ENCODE measurements around the gene SMTNL2.

Gene SMTNL2

DNA sequence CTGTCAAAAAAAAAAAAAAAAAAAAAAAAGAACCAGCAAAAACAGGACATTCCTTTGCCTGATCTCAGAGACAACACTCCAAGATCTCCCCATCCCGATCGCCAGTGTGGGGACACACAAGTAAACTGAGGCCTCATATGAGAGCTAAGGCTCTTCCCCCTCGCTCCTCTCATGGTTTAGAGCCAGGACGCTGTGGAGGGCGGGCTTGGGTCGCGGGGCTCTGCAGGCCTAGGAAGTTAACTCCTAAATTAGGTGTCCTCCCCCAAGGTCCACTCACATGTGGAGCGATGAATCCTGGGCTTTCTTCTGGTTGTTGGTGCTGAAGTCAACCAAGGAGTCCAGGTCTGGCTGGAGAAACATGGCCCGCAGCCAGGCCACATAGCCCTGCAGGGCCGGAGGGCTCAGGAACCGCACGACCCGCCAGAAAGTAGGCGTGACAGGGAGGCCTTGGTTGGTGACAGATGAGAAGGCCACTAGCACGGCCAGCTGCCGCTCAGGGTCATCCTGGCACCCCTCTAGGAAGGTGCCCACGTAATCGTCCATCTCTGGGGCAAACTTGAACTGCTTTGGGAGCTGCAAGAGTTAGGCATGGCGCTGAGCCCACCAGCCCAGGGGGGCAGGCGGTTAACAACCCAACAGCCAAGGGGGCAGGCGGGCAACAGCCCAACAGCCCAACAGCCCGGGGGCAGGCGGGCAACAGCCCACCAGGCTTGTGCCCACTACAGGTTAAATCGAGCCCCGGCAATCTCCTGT, 34.4 kb upstream of the SMTNL2 start:
- peaks cover 17% of the 10 kb centered on the region for H3K79me2 ChIP-seq (ENCODE audit: insufficient read depth, low read length)
- no peaks in the 10 kb centered on the region for H3K9me2 ChIP-seq (ENCODE audit: low read depth, low read length)
- H3K9me3 ChIP-seq (ENCODE audit: low read length), result no peaks in the 10 kb centered on the region
- no peak overlapping the region for H2AFZ ChIP-seq (ENCODE audit: low read length)
- H3K27ac ChIP-seq (ENCODE audit: low read depth, low read length, poor library complexity, severe bottlenecking), result no peak overlapping the region
- H3F3A ChIP-seq (ENCODE audit: insufficient read depth, low read length), result no peaks in the 10 kb centered on the region
- no peak overlapping the region for H3K9ac ChIP-seq (ENCODE audit: low read length)
- peaks cover 13% of the 10 kb centered on the region for H3K4me1 ChIP-seq (ENCODE audit: insufficient read depth, low read length, severe bottlenecking)
- H3K36me3 ChIP-seq (ENCODE audit: insufficient read depth, low read length), result peaks cover 89% of the 10 kb centered on the region
- TF ChIP-seq, protein P1, sequence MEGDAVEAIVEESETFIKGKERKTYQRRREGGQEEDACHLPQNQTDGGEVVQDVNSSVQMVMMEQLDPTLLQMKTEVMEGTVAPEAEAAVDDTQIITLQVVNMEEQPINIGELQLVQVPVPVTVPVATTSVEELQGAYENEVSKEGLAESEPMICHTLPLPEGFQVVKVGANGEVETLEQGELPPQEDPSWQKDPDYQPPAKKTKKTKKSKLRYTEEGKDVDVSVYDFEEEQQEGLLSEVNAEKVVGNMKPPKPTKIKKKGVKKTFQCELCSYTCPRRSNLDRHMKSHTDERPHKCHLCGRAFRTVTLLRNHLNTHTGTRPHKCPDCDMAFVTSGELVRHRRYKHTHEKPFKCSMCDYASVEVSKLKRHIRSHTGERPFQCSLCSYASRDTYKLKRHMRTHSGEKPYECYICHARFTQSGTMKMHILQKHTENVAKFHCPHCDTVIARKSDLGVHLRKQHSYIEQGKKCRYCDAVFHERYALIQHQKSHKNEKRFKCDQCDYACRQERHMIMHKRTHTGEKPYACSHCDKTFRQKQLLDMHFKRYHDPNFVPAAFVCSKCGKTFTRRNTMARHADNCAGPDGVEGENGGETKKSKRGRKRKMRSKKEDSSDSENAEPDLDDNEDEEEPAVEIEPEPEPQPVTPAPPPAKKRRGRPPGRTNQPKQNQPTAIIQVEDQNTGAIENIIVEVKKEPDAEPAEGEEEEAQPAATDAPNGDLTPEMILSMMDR (IDR thresholded peaks at IDR 0.05; ENCODE audit: low read length), result no peak
- no peak for TF ChIP-seq EZH2 (IDR thresholded peaks at IDR 0.05; ENCODE audit: borderline replicate concordance, low read length)
- no peaks in the 10 kb centered on the region for H3K27me3 ChIP-seq (ENCODE audit: insufficient read depth, low read length)
- H3K4me2 ChIP-seq (ENCODE audit: low read length), result no peak overlapping the region
- H4K20me1 ChIP-seq (ENCODE audit: insufficient read depth, low read length), result no peaks in the 10 kb centered on the region
- no peak overlapping the region for H3K4me3 ChIP-seq (ENCODE audit: low read depth, low read length, poor library complexity, severe bottlenecking)

DNA sequence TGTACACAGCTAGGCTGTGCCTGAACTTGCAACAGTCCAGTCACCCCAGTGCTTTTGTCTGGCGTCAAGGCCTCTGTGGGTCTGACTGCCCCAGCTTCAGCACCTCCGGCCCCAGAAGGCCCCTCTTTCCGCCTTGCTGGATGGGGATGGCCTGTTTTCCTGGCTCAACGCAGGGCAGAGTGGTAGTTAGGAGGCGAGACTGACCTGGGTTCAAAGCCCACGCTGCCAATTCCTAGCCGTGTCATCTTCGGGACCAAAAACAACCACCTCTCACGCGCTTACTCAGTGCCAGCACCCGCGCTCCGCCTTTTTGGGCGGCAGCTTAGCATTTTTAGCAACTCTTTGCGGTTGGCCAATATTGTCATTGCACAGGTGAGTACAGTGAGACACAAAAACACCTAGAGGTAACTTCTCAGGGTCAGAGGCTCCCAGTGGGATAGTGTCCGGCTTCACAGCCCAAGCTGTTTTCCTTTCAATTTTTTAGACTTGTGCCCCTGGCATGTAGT, 33.7 kb upstream of the SMTNL2 start:
- Histone ChIP-seq H3K4me2 (ENCODE audit: low read length) (no peak overlapping the region), H2AFZ (ENCODE audit: low read length) (no peak overlapping the region), H3K4me3 (ENCODE audit: low read depth, low read length, poor library complexity, severe bottlenecking) (no peak overlapping the region), H4K20me1 (ENCODE audit: insufficient read depth, low read length) (no peaks in the 10 kb centered on the region), H3K9me2 (ENCODE audit: low read depth, low read length) (no peaks in the 10 kb centered on the region), H3F3A (ENCODE audit: insufficient read depth, low read length) (no peaks in the 10 kb centered on the region), H3K79me2 (ENCODE audit: insufficient read depth, low read length) (peaks cover 18% of the 10 kb centered on the region), H3K27me3 (ENCODE audit: insufficient read depth, low read length) (no peaks in the 10 kb centered on the region), H3K4me1 (ENCODE audit: insufficient read depth, low read length, severe bottlenecking) (peaks cover 14% of the 10 kb centered on the region), H3K9me3 (ENCODE audit: low read length) (no peaks in the 10 kb centered on the region), H3K36me3 (ENCODE audit: insufficient read depth, low read length) (peaks cover 83% of the 10 kb centered on the region), H3K27ac (ENCODE audit: low read depth, low read length, poor library complexity, severe bottlenecking) (no peak overlapping the region), H3K9ac (ENCODE audit: low read length) (no peak overlapping the region)
- TF ChIP-seq, protein P1 (IDR thresholded peaks at IDR 0.05; ENCODE audit: low read length), result no peak
- no peak for TF ChIP-seq EZH2 (IDR thresholded peaks at IDR 0.05; ENCODE audit: borderline replicate concordance, low read length)

DNA sequence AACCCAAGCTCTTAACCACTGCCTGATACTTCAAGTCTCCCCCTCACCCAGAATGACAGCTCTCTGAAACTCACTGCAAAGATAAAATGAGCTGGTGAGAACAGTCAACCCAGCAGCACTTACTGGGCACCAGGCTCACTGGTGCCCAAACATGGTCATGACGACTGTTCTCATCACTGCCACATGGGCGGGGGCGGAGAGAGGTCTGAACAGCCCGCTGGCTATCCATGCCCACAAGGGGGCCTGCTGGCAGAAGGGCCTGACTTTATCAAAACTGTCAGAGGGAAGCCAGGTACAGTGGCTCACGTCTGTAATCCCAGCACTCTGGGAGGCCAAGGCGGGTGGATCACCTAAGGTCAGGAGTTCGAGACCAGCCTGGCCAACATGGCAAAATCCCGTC, 33.2 kb upstream of the SMTNL2 start:
- Histone ChIP-seq H3K9ac (ENCODE audit: low read length) (no peak overlapping the region), H3K4me3 (ENCODE audit: low read depth, low read length, poor library complexity, severe bottlenecking) (no peak overlapping the region), H4K20me1 (ENCODE audit: insufficient read depth, low read length) (no peaks in the 10 kb centered on the region), H3K9me2 (ENCODE audit: low read depth, low read length) (no peaks in the 10 kb centered on the region), H2AFZ (ENCODE audit: low read length) (no peak overlapping the region), H3K4me2 (ENCODE audit: low read length) (no peak overlapping the region), H3K4me1 (ENCODE audit: insufficient read depth, low read length, severe bottlenecking) (peaks cover 20% of the 10 kb centered on the region), H3K27me3 (ENCODE audit: insufficient read depth, low read length) (no peaks in the 10 kb centered on the region), H3K27ac (ENCODE audit: low read depth, low read length, poor library complexity, severe bottlenecking) (no peak overlapping the region), H3K9me3 (ENCODE audit: low read length) (no peaks in the 10 kb centered on the region), H3F3A (ENCODE audit: insufficient read depth, low read length) (no peaks in the 10 kb centered on the region), H3K79me2 (ENCODE audit: insufficient read depth, low read length) (peaks cover 18% of the 10 kb centered on the region), H3K36me3 (ENCODE audit: insufficient read depth, low read length) (peaks cover 77% of the 10 kb centered on the region)
- no peak for TF ChIP-seq EZH2 (IDR thresholded peaks at IDR 0.05; ENCODE audit: borderline replicate concordance, low read length)
- TF ChIP-seq, protein P1 (IDR thresholded peaks at IDR 0.05; ENCODE audit: low read length), result peak; percentile 23; the same call in 1 of the 2 replicates

Data from OCI-LY1 (cell line).